Measurements from ENCODE around the gene PDE2A.
A peak's percentile ranks its signal among the peaks of the same experiment; 100 is the strongest.

The PDE2A gene

DNA sequence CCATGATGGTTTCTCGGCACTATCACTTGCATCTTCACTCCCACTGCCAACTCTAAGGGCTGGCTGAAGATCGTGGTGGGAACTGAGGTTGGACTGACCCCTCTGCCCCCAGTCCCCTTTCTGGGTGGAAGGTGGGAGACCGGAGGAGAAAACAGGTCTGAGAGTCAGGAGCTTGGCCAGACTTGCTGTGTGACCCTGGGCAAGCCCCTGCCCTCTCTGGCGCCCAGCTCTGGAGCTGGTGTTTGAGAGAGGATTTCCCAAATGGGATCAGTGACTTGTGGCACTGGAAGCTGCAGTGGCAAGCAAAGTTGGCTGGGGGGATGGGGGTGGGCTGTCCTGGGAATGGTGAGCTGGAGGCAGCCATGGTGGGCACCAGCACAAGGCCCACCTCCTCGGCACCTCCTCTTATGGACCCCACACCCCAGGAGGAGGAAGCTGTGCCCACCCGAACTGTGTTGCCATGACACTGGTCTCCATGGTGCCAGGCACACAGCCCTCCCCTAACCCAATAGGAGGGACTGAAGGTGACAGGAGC, 6.5 kb upstream of the PDE2A start:
- TF ChIP-seq, protein P1, sequence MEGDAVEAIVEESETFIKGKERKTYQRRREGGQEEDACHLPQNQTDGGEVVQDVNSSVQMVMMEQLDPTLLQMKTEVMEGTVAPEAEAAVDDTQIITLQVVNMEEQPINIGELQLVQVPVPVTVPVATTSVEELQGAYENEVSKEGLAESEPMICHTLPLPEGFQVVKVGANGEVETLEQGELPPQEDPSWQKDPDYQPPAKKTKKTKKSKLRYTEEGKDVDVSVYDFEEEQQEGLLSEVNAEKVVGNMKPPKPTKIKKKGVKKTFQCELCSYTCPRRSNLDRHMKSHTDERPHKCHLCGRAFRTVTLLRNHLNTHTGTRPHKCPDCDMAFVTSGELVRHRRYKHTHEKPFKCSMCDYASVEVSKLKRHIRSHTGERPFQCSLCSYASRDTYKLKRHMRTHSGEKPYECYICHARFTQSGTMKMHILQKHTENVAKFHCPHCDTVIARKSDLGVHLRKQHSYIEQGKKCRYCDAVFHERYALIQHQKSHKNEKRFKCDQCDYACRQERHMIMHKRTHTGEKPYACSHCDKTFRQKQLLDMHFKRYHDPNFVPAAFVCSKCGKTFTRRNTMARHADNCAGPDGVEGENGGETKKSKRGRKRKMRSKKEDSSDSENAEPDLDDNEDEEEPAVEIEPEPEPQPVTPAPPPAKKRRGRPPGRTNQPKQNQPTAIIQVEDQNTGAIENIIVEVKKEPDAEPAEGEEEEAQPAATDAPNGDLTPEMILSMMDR (IDR thresholded peaks at IDR 0.05; ENCODE audit: low read depth, low read length) = no peak
- DNase-seq (ENCODE audit: low read depth in 2 of 2) = no peak

DNA sequence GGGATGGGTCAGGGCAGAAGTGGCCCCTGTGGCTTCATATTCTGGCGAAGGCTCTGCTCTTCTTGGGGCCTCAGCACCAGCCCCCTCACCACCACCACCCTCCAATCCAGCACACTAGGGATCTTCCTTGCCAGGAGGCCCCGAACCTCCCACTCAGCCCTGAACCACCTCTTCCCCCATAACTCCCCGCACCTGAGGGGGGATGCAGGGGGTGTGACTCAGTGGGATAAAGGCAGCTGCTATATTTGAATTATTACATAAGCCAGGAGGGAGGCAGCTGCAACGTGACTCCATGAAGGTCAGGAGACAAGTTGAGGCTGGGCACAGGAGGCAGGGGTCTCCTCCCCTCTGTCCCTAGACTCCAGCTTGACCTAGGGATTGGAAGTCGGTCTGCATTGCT, 5.6 kb upstream of the PDE2A start:
- no peak overlapping the region for H3K4me3 ChIP-seq (replicated peaks in 1 of 2; ENCODE audit: low read depth in 2 of 2, low read length in 2 of 2)
- no peak for DNase-seq (ENCODE audit: low read depth in 2 of 2)
- TF ChIP-seq, protein P1 (IDR thresholded peaks at IDR 0.05; ENCODE audit: low read depth, low read length) = no peak

More for the DNA sequence above, 6.5 kb upstream of the PDE2A start:
- H3K4me3 ChIP-seq (replicated peaks in 1 of 2; ENCODE audit: low read depth in 2 of 2, low read length in 2 of 2) = no peak overlapping the region

DNA sequence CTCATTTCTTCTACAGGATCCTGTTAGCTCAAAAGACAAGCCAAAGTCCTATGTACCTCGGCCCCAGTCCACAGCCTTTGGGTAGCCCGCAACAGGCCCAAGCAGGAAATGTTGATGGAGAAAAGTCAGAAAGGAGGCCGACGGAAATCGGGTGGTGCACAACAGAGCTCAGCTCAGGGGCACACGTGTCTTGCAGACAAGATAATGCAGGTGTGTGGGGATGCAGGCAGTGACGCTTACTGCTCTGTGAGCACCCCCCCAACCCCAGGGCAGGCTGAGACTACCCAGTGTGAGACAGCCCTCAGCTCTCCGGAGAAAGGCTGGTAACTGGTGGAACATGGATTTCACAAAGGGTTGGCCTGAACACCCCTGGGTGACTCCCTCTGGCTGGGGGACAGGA, 4.3 kb upstream of the PDE2A start:
- no peak overlapping the region for H3K4me3 ChIP-seq (replicated peaks in 1 of 2; ENCODE audit: low read depth in 2 of 2, low read length in 2 of 2)
- no peak for DNase-seq (ENCODE audit: low read depth in 2 of 2)
- TF ChIP-seq, protein P1 (IDR thresholded peaks at IDR 0.05; ENCODE audit: low read depth, low read length) = no peak

DNA sequence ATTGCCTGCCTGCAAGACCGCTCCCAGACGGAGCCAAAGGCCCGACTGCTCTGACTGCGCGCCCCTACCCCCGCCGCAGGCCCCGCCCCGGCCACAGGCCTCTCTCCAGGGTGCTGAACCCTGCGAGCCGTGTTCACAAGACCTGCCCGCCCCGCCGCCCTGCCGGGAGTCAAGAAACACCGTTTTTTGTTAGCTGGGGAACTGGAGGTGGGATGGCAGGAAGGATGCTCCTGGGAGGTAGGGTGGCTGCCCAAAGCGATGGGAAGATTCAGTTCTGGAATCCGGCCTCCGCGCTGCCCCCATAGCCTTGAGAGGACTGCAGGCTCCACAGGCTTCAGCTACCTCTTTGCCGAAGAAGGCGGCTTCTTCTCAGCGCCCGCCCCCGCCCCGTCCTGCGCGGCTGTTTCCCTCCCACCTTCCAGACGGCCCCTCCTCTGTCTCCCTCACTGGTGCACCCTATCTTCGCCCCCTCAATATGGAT, 2.7 kb upstream of the PDE2A start:
- peak; percentile 28 to 54 for DNase-seq (ENCODE audit: low read depth in 2 of 2)
- TF ChIP-seq, protein P1 (IDR thresholded peaks at IDR 0.05; ENCODE audit: low read depth, low read length) = no peak
- no peak overlapping the region for H3K4me3 ChIP-seq (replicated peaks in 1 of 2; ENCODE audit: low read depth in 2 of 2, low read length in 2 of 2)

DNA sequence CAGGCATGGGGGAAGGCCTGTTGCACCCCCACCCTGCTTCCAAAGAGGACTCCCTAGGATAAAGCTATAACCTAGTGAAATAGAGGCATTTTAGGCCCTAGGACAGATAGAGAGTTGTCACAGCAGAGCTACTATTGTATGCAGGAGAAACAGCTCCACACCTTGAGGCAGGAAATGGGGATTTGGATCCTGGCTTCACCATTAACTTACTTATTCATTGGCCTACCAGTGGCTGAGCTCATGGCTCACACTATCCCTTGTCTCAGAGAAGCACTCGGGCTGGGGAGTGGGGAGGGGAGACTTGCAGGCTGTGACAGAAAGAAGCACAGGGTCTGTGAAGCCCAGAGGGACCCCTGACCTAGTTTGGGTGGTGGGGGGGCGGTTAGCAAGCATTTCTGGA, 999 bp upstream of the PDE2A start:
- TF ChIP-seq, protein P1 (IDR thresholded peaks at IDR 0.05; ENCODE audit: low read depth, low read length) = no peak
- no peak overlapping the region for H3K4me3 ChIP-seq (replicated peaks in 1 of 2; ENCODE audit: low read depth in 2 of 2, low read length in 2 of 2)
- no peak for DNase-seq (ENCODE audit: low read depth in 2 of 2)

DNA sequence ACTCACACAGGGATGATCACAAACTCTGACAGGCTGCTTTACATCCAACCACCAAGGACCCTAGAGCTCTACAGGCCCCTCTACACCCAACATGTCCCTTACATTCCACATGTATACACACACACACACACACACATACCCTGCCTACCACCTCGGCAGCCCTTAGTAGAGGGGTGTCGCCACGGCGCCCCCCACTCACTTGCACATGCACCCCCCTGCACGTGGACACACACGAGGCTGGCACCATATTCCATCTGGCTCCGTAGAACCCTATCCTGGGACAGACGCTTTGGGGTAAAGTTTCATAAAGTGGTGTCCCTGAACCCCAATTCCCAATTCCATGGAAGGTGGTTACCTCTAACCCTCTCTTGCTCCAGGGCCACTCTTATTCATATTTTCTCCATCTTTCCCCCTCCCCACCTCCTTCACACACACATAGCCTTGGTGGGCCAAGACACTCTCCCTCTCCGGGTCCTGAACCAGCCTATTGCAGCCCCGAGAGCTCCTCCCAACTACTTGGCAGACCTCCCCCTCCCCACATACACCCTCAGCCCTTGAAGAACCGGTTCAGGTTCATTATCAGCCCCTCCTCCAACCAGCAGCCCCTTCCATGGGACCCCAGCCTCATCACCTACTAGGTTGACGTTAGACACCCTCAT, 809 bp downstream of the PDE2A start:
- TF ChIP-seq, protein P1 (IDR thresholded peaks at IDR 0.05; ENCODE audit: low read depth, low read length) = no peak
- no peak for DNase-seq (ENCODE audit: low read depth in 2 of 2)
- H3K4me3 ChIP-seq (replicated peaks in 1 of 2; ENCODE audit: low read depth in 2 of 2, low read length in 2 of 2) = no peak overlapping the region

Measured in cardiac fibroblast (primary cell).